ENCODE data around the gene IGF1R. TPM values are rescaled to one million over a fixed set of nuclear protein-coding genes. Genes with fewer than 3 reads are reported as not detected.

The IGF1R gene
- total and polyA plus RNA-seq, 2 of the 13 experiments (the other 11 are each of a cell fraction or from before 2014, with no cell fraction given), result 15.9 to 18.4 TPM

DNA sequence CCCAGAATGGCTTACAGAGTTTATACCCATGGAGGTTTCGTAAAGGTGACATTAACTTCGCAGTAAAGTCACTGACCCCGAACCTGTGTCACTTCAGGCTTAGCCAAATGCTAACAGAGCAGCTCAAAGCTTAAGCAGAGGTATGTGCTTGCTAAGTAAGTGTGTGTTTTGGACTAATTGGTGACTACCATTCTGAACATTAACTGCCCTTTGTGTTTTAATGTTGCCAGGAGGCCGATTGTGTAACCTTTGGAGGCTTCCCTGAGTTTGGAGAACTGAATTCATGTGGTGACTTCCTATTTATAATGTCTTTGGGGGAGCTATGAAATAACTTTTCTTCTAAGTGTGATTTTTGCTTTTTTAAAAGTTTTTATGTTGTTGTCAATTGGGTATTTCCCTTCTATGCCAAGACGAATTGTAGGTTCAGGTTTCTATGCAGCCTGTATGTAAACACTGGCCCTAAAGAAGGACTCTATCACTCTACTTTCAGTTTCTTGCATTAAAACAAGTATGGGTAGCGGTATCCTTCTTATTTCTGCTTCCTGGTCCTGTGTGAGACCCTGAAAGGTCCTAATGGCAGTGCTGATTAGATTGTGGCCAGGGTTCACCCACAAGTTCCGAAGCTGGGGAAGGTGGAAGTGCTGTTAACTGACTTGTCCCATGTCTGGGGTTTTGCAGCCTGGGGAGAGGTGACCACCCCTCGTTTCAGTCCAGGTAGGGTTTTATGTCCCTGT lies 86.3 kb downstream of the IGF1R start (continued):
- TF ChIP-seq, protein P1, sequence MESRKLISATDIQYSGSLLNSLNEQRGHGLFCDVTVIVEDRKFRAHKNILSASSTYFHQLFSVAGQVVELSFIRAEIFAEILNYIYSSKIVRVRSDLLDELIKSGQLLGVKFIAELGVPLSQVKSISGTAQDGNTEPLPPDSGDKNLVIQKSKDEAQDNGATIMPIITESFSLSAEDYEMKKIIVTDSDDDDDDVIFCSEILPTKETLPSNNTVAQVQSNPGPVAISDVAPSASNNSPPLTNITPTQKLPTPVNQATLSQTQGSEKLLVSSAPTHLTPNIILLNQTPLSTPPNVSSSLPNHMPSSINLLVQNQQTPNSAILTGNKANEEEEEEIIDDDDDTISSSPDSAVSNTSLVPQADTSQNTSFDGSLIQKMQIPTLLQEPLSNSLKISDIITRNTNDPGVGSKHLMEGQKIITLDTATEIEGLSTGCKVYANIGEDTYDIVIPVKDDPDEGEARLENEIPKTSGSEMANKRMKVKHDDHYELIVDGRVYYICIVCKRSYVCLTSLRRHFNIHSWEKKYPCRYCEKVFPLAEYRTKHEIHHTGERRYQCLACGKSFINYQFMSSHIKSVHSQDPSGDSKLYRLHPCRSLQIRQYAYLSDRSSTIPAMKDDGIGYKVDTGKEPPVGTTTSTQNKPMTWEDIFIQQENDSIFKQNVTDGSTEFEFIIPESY (CRISPR knock-in tag; IDR thresholded peaks at IDR 0.05), result no peak
- TF ChIP-seq, protein P2, sequence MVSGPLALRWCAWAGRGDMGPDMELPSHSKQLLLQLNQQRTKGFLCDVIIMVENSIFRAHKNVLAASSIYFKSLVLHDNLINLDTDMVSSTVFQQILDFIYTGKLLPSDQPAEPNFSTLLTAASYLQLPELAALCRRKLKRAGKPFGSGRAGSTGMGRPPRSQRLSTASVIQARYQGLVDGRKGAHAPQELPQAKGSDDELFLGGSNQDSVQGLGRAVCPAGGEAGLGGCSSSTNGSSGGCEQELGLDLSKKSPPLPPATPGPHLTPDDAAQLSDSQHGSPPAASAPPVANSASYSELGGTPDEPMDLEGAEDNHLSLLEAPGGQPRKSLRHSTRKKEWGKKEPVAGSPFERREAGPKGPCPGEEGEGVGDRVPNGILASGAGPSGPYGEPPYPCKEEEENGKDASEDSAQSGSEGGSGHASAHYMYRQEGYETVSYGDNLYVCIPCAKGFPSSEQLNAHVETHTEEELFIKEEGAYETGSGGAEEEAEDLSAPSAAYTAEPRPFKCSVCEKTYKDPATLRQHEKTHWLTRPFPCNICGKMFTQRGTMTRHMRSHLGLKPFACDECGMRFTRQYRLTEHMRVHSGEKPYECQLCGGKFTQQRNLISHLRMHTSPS (CRISPR knock-in tag; IDR thresholded peaks at IDR 0.05; ENCODE audit: low read depth), result no peak
- TF ChIP-seq NR1H2 (CRISPR knock-in tag; IDR thresholded peaks at IDR 0.05; ENCODE audit: borderline replicate concordance, low read depth), result no peak
- TF ChIP-seq MED1 (CRISPR knock-in tag; IDR thresholded peaks at IDR 0.05), result peak; percentile 54; the same call in 1 of the 2 replicates
- TF ChIP-seq ZNF780A (CRISPR knock-in tag; IDR thresholded peaks at IDR 0.05), result no peak
- TF ChIP-seq ZNF563 (CRISPR knock-in tag; IDR thresholded peaks at IDR 0.05), result no peak
- TF ChIP-seq FOSL2 (CRISPR knock-in tag; IDR thresholded peaks at IDR 0.05), result peak; percentile 47
- TF ChIP-seq ZNF282 (IDR thresholded peaks at IDR 0.05; ENCODE audit: partially characterized antibody), result no peak
- no peak for TF ChIP-seq U2AF1 (optimal IDR thresholded peaks at IDR 0.05; ENCODE audit: low read depth, low read length)
- TF ChIP-seq KLF11 (CRISPR knock-in tag; IDR thresholded peaks at IDR 0.05), result no peak
- no peak for TF ChIP-seq ZNF777 (CRISPR knock-in tag; IDR thresholded peaks at IDR 0.05)
- no peak for TF ChIP-seq ZNF83 (CRISPR knock-in tag; IDR thresholded peaks at IDR 0.05; ENCODE audit: borderline replicate concordance)
- TF ChIP-seq ZNF382 (CRISPR knock-in tag; IDR thresholded peaks at IDR 0.05; ENCODE audit: borderline replicate concordance), result no peak
- TF ChIP-seq HNF4A (CRISPR knock-in tag; IDR thresholded peaks at IDR 0.05), result peak; percentile 75
- TF ChIP-seq MIER3 (CRISPR knock-in tag; IDR thresholded peaks at IDR 0.05; ENCODE audit: borderline replicate concordance), result 0 out of 2 replicates have a peak, but pooled peaks have one; percentile 18
- no peak for TF ChIP-seq MED13 (CRISPR knock-in tag; IDR thresholded peaks at IDR 0.05)
- no peak for TF ChIP-seq SMARCC2 (IDR thresholded peaks at IDR 0.05)
- no peak for TF ChIP-seq GZF1 (CRISPR knock-in tag; IDR thresholded peaks at IDR 0.05)
- no peak for TF ChIP-seq CHD2 (IDR thresholded peaks at IDR 0.05; ENCODE audit: low read depth, low read length)
- no peak for TF ChIP-seq REL (CRISPR knock-in tag; conservative IDR thresholded peaks at IDR 0.05)
- no peak for TF ChIP-seq ZBTB42 (CRISPR knock-in tag; IDR thresholded peaks at IDR 0.05)
- TF ChIP-seq, protein P3, sequence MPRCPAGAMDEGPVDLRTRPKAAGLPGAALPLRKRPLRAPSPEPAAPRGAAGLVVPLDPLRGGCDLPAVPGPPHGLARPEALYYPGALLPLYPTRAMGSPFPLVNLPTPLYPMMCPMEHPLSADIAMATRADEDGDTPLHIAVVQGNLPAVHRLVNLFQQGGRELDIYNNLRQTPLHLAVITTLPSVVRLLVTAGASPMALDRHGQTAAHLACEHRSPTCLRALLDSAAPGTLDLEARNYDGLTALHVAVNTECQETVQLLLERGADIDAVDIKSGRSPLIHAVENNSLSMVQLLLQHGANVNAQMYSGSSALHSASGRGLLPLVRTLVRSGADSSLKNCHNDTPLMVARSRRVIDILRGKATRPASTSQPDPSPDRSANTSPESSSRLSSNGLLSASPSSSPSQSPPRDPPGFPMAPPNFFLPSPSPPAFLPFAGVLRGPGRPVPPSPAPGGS (CRISPR knock-in tag; IDR thresholded peaks at IDR 0.05), result no peak
- no peak for TF ChIP-seq RNF2 (conservative IDR thresholded peaks at IDR 0.05; ENCODE audit: low read depth)
- TF ChIP-seq, protein P4, sequence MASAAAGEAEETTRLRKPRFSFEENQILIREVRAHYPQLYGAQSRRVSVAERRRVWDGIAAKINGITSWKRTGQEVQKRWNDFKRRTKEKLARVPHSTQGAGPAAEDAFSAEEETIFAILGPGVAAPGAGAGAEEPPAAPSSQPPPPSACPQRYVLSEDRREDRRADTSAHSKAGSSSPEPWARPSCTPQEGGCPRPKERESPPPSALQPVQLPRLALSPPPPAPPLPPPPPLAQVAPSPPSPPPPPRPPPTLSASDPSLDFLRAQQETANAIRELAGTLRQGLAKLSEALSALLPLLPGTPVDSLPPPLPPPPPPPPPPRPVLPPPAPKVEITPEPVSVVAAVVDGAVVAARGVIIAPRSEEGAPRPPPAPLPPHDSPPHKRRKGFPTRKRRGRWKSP (CRISPR knock-in tag; IDR thresholded peaks at IDR 0.05), result no peak
- TF ChIP-seq ETV6 (CRISPR knock-in tag; conservative IDR thresholded peaks at IDR 0.05), result no peak
